H9 (cell line): ENCODE data around the gene ADCY4. TPM values are rescaled to one million over a fixed set of nuclear protein-coding genes. Genes with fewer than 3 reads are reported as not detected.

Experiments
- DNase-seq: peaks from one replicate; pipeline ENCODE4 v3.0.0-alpha.2; 2017
- H2AFZ ChIP-seq: one replicate; pipeline ENCODE4 v1.6.1; 2013; ENCODE audit warnings: mild to moderate bottlenecking, low read length, control low read depth, moderate library complexity
- H2AK5ac ChIP-seq: 2 replicates; pipeline ENCODE4 v1.6.1; 2013; ENCODE audit warnings: low read length, control low read depth, mixed read lengths; ENCODE audit not compliant: insufficient read length
- H2BK120ac ChIP-seq: one replicate; pipeline ENCODE4 v1.6.1; 2013; ENCODE audit warnings: low read depth, mild to moderate bottlenecking, low read length, control low read depth, inconsistent platforms; ENCODE audit not compliant: poor library complexity, severe bottlenecking
- H2BK12ac ChIP-seq: 2 replicates; pipeline ENCODE4 v1.6.1; 2013; ENCODE audit warnings: low read length, control low read depth, mixed read lengths, low read depth; ENCODE audit not compliant: insufficient read length
- H2BK15ac ChIP-seq: 2 replicates; pipeline ENCODE4 v1.6.1; 2013; ENCODE audit warnings: low read depth, low read length, control low read depth
- H2BK20ac ChIP-seq: one replicate; pipeline ENCODE4 v1.6.1; 2013; ENCODE audit warnings: low read depth, mild to moderate bottlenecking, low read length, control low read depth, inconsistent platforms; ENCODE audit not compliant: poor library complexity, severe bottlenecking
- H2BK5ac ChIP-seq: 2 replicates; pipeline ENCODE4 v1.6.1; 2013; ENCODE audit warnings: low read length, control low read depth, mixed read lengths; ENCODE audit not compliant: insufficient read length
- H3K14ac ChIP-seq: 2 replicates; pipeline ENCODE4 v1.6.1; 2013; ENCODE audit warnings: low read length, control low read depth; ENCODE audit not compliant: insufficient read depth
- H3K18ac ChIP-seq: 2 replicates; pipeline ENCODE4 v1.6.1; 2013; ENCODE audit warnings: low read depth, mild to moderate bottlenecking, mixed read lengths, low read length, control low read depth; ENCODE audit not compliant: insufficient read length
- H3K23ac ChIP-seq: 2 replicates; pipeline ENCODE4 v1.6.1; 2013; ENCODE audit warnings: low read length, control low read depth, mixed read lengths, low read depth; ENCODE audit not compliant: insufficient read length
- H3K23me2 ChIP-seq: 2 replicates; pipeline ENCODE4 v1.6.1; 2013; ENCODE audit warnings: low read depth, mild to moderate bottlenecking, mixed read lengths, low read length, control low read depth; ENCODE audit not compliant: insufficient read length, poor library complexity, severe bottlenecking
- H3K27ac ChIP-seq: 2 replicates; pipeline ENCODE4 v1.5.1; 2013; ENCODE audit warnings: low read length, control low read depth, mixed read lengths, low read depth; ENCODE audit not compliant: insufficient read length
- H3K27me3 ChIP-seq: 2 replicates; pipeline ENCODE4 v1.6.1; 2013; ENCODE audit warnings: low read length, control low read depth, inconsistent platforms; ENCODE audit not compliant: insufficient read depth
- H3K4ac ChIP-seq: 2 replicates; pipeline ENCODE4 v1.6.1; 2013; ENCODE audit warnings: low read depth, mild to moderate bottlenecking, control low read depth, inconsistent platforms, low read length, moderate library complexity
- H3K4me1 ChIP-seq: 2 replicates; pipeline ENCODE4 v1.6.1; 2013; ENCODE audit warnings: low read length, control low read depth, inconsistent platforms; ENCODE audit not compliant: insufficient read depth
- H3K4me2 ChIP-seq: 2 replicates; pipeline ENCODE4 v1.6.1; 2013; ENCODE audit warnings: low read length, control low read depth, mixed read lengths; ENCODE audit not compliant: insufficient read length, insufficient read depth
- H3K56ac ChIP-seq: 2 replicates; pipeline ENCODE4 v1.6.1; 2013; ENCODE audit warnings: low read depth, mild to moderate bottlenecking, mixed read lengths, low read length, control low read depth; ENCODE audit not compliant: insufficient read length
- H3K79me1 ChIP-seq: 2 replicates; pipeline ENCODE4 v1.6.1; 2013; ENCODE audit warnings: low read depth, mild to moderate bottlenecking, moderate library complexity, low read length, control low read depth, inconsistent platforms; ENCODE audit not compliant: insufficient read depth, poor library complexity, severe bottlenecking
- H3K79me2 ChIP-seq: 2 replicates; pipeline ENCODE4 v1.6.1; 2013; ENCODE audit warnings: low read length, control low read depth, inconsistent platforms; ENCODE audit not compliant: insufficient read depth
- H3K9ac ChIP-seq: 2 replicates; pipeline ENCODE4 v1.6.1; 2013; ENCODE audit warnings: low read length, control low read depth, mixed read lengths; ENCODE audit not compliant: insufficient read length; ENCODE audit errors: extremely low read depth
- H3K9me3 ChIP-seq: one replicate; pipeline ENCODE4 v1.6.1; 2013; ENCODE audit warnings: low read depth, low read length, inconsistent platforms; ENCODE audit not compliant: control insufficient read depth
- H3T11ph ChIP-seq: one replicate; pipeline ENCODE4 v1.6.1; 2013; ENCODE audit warnings: mild to moderate bottlenecking, low read length, control low read depth, inconsistent platforms
- H4K20me1 ChIP-seq: one replicate; pipeline ENCODE4 v1.6.1; 2013; ENCODE audit not compliant: control insufficient read depth, insufficient read length, insufficient read depth
- H4K5ac ChIP-seq: 2 replicates; pipeline ENCODE4 v1.6.1; 2013; ENCODE audit warnings: low read depth, mild to moderate bottlenecking, mixed read lengths, low read length, control low read depth; ENCODE audit not compliant: insufficient read length
- H4K8ac ChIP-seq: replicated peaks from 2 replicates; pipeline ENCODE4 v1.6.1; 2013; ENCODE audit warnings: low read length, control low read depth, mixed read lengths, low read depth; ENCODE audit not compliant: insufficient read length
- H4K91ac ChIP-seq: 2 replicates; pipeline ENCODE4 v1.6.1; 2013; ENCODE audit warnings: low read depth, mild to moderate bottlenecking, moderate library complexity, mixed read lengths, low read length, control low read depth; ENCODE audit not compliant: insufficient read length
- H3K27ac Mint-ChIP-seq, 3 experiments: 2 replicates in 2 of 3; 3 replicates in 1 of 3; pipeline ENCODE4 v1.8.0; 2020 to 2021; ENCODE audit warnings: mixed read lengths in 3 of 3, mild to moderate bottlenecking in 1 of 3, moderate library complexity in 1 of 3
- H3K27me3 Mint-ChIP-seq: 2 replicates; pipeline ENCODE4 v1.8.0; 2021; ENCODE audit warnings: low read depth, mild to moderate bottlenecking, moderate library complexity, mixed read lengths
- H3K36me3 Mint-ChIP-seq, 3 experiments: 2 replicates in 2 of 3; 3 replicates in 1 of 3; pipeline ENCODE4 v1.8.0; 2020 to 2021; ENCODE audit warnings: low read depth in 3 of 3, mixed read lengths in 3 of 3; ENCODE audit not compliant: insufficient read depth in 1 of 3
- H3K4me1 Mint-ChIP-seq, 2 experiments: 2 replicates each; pipeline ENCODE4 v1.8.0; 2020; ENCODE audit warnings: mixed read lengths in 2 of 2
- H3K4me3 Mint-ChIP-seq, 2 experiments: 2 replicates in 1 of 2; 3 replicates in 1 of 2; pipeline ENCODE4 v1.8.0; 2020 to 2021; ENCODE audit warnings: mild to moderate bottlenecking in 2 of 2, mixed read lengths in 2 of 2, moderate library complexity in 1 of 2
- H3K9me3 Mint-ChIP-seq, 2 experiments: 2 replicates in 1 of 2; 3 replicates in 1 of 2; pipeline ENCODE4 v1.8.0; 2020; ENCODE audit warnings: mild to moderate bottlenecking in 2 of 2, mixed read lengths in 2 of 2, moderate library complexity in 1 of 2
- WGBS: extraction: QIAGEN DNeasy Blood & Tissue Kit; methylation state at CpG from one replicate; pipeline ENCODE4 v1.1.7; 2013; ENCODE audit warnings: missing lambda C conversion rate, low lambda C conversion rate, mixed read lengths; ENCODE audit not compliant: insufficient read length; ENCODE audit errors: extremely low coverage; 5-methylcytosine and 5-hydroxymethylcytosine counted together
- total RNA-seq: library from RNA; stranded (reverse); gene quantifications from 2 replicates; pipeline ENCODE4 v1.2.1, GENCODE V29; 2021
- TF ChIP-seq, protein P1 (sequence below): fragments of 200-600 bp; sonication (generic); conservative IDR thresholded peaks from 3 replicates; pipeline ENCODE4 v1.8.0; 2021; ENCODE audit warnings: antibody characterized with exemption, mild to moderate bottlenecking

The ADCY4 gene
- total RNA-seq, 1 experiment from 2014 or later: 0.09 TPM

DNA sequence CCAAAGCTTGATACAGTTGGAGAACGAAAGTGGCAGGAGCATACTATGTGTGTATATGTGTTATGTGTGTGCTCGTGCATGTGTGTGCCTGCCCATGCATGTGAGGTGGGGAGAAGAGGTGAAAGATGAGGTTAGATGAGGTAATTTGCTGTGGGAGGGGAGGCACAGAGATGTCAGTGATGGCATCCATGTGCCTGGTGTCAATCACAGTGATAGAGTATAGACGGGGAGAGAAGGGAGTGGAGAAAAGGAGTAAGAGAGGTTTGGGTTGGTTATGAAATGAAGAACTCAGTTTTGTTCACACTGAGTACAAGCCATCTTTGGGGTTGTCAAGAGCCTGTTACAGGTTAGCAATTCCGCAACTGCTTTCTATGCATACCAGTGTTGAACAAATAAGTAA lies 49.3 kb upstream of the ADCY4 start:
- no peak overlapping the region for H3K9ac ChIP-seq
- H3K9me3 Mint-ChIP-seq: no peaks in the 10 kb centered on the region

More for the DNA sequence above, 49.3 kb upstream of the ADCY4 start:
- no peak overlapping the region for H3K23ac ChIP-seq
- DNase-seq: no peak
- H2AFZ ChIP-seq: no peak overlapping the region
- H3K23me2 ChIP-seq: no peaks in the 10 kb centered on the region
- H3K36me3 Mint-ChIP-seq: peaks cover 0 to 1% (median 0%) of the 10 kb centered on the region in 3 experiments; a peak in 2 of 7 replicates
- H3K56ac ChIP-seq: no peak overlapping the region
- H2BK5ac ChIP-seq: no peak overlapping the region
- no peak overlapping the region for H3T11ph ChIP-seq
- no peak overlapping the region for H3K4ac ChIP-seq
- no peak overlapping the region for H3K27ac ChIP-seq
- H3K14ac ChIP-seq: no peak overlapping the region
- H2AK5ac ChIP-seq: no peak overlapping the region
- no peaks in the 10 kb centered on the region for H3K79me1 ChIP-seq
- peaks cover 3% of the 10 kb centered on the region; the same call in 1 of the 2 replicates for H3K4me1 ChIP-seq
- H3K4me1 Mint-ChIP-seq: peaks cover 21% of the 10 kb centered on the region in 2 experiments
- no peak overlapping the region for H4K8ac ChIP-seq
- no peak overlapping the region for H3K18ac ChIP-seq
- TF ChIP-seq, protein P1, sequence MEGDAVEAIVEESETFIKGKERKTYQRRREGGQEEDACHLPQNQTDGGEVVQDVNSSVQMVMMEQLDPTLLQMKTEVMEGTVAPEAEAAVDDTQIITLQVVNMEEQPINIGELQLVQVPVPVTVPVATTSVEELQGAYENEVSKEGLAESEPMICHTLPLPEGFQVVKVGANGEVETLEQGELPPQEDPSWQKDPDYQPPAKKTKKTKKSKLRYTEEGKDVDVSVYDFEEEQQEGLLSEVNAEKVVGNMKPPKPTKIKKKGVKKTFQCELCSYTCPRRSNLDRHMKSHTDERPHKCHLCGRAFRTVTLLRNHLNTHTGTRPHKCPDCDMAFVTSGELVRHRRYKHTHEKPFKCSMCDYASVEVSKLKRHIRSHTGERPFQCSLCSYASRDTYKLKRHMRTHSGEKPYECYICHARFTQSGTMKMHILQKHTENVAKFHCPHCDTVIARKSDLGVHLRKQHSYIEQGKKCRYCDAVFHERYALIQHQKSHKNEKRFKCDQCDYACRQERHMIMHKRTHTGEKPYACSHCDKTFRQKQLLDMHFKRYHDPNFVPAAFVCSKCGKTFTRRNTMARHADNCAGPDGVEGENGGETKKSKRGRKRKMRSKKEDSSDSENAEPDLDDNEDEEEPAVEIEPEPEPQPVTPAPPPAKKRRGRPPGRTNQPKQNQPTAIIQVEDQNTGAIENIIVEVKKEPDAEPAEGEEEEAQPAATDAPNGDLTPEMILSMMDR: no peak
- no peak overlapping the region for H2BK20ac ChIP-seq
- no peaks in the 10 kb centered on the region for H3K27me3 ChIP-seq
- no peak overlapping the region for H4K91ac ChIP-seq
- 100% methylated on average over 1 of the region's 4 CpGs for WGBS
- H2BK12ac ChIP-seq: no peak overlapping the region
- H3K79me2 ChIP-seq: no peaks in the 10 kb centered on the region; the same call in 1 of the 2 replicates
- H3K4me2 ChIP-seq: no peak overlapping the region
- H2BK120ac ChIP-seq: no peak overlapping the region
- H3K4me3 Mint-ChIP-seq: no peak overlapping the region
- no peak overlapping the region for H2BK15ac ChIP-seq
- H4K20me1 ChIP-seq: no peaks in the 10 kb centered on the region
- no peak overlapping the region for H3K27ac Mint-ChIP-seq
- peaks cover 4% of the 10 kb centered on the region for H3K27me3 Mint-ChIP-seq
- H4K5ac ChIP-seq: no peak overlapping the region
- no peaks in the 10 kb centered on the region for H3K9me3 ChIP-seq
